ENCODE measurements around the gene CXCL11. TPM values are rescaled to one million over a fixed set of nuclear protein-coding genes. Genes with fewer than 3 reads are reported as not detected.
"Not testable (repeated sequence)": the region's sequence is repeated elsewhere in the genome, so short reads cannot be mapped to it uniquely, and the experiment has no call there.

Gene CXCL11
- polyA plus RNA-seq, 1 experiment, result 0.09 TPM

DNA sequence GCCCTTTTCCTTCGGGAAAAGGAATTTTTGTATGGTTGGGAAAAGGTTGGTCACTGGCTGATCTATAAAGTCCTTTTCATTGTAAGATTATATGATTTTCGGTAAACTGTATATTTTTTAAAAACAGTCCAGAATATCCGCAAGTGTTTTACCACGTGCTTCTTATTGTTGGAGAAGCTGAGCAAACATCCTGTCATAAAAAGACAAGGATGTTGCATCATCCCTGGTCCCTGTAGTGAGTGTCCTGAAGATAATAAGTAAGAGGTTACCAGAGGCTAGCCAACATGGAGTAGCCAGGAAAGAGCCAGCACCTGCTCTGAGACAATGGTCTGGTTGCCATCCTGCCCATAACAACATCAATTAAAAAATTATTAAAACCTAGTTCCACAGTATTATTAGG is 33.7 kb downstream of the CXCL11 start:
- Histone ChIP-seq H3K27me3 (ENCODE audit: control insufficient read depth, insufficient read depth, low read length) (no peaks in the 10 kb centered on the region), H3K9me3 (ENCODE audit: control insufficient read depth, insufficient read depth, low read length) (no peaks in the 10 kb centered on the region), H3K27ac (ENCODE audit: low read depth, low read length) (no peak overlapping the region), H3K4me3 (ENCODE audit: low read depth, low read length) (no peak overlapping the region)
- TF ChIP-seq, protein P1, sequence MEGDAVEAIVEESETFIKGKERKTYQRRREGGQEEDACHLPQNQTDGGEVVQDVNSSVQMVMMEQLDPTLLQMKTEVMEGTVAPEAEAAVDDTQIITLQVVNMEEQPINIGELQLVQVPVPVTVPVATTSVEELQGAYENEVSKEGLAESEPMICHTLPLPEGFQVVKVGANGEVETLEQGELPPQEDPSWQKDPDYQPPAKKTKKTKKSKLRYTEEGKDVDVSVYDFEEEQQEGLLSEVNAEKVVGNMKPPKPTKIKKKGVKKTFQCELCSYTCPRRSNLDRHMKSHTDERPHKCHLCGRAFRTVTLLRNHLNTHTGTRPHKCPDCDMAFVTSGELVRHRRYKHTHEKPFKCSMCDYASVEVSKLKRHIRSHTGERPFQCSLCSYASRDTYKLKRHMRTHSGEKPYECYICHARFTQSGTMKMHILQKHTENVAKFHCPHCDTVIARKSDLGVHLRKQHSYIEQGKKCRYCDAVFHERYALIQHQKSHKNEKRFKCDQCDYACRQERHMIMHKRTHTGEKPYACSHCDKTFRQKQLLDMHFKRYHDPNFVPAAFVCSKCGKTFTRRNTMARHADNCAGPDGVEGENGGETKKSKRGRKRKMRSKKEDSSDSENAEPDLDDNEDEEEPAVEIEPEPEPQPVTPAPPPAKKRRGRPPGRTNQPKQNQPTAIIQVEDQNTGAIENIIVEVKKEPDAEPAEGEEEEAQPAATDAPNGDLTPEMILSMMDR (IDR thresholded peaks at IDR 0.05; ENCODE audit: low read depth, low read length), result no peak
- ChIA-PET CTCF (interaction anchor here (1.0 kb wide), 1 partner anchor 59 kb away, joined by 3 read pairs; no protein-coding TSS in a partner anchor), POLR2A (no interaction called here)
- DNase-seq (ENCODE audit: low read depth, low spot score), result no peak

DNA sequence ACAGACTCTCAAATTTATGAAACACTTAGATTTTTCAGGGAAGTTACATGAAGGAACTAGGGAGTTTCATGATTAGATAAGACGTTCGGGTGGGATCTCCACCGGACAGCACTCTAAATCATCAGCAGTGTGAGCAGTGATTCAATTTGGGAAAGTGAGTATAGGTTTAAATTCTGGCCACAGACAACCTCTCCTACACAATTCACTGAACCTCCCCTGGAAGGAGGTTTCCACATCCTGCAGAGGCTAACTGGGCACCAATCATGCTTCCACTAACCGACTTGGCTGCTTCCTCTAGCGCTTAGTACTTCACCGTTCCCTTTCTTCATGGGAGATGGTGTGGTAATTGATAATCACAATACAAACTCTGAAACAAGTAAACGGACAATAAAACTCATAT is 34.2 kb downstream of the CXCL11 start:
- Histone ChIP-seq H3K9me3 (ENCODE audit: control insufficient read depth, insufficient read depth, low read length) (no peaks in the 10 kb centered on the region), H3K27me3 (ENCODE audit: control insufficient read depth, insufficient read depth, low read length) (no peaks in the 10 kb centered on the region), H3K27ac (ENCODE audit: low read depth, low read length) (no peak overlapping the region), H3K4me3 (ENCODE audit: low read depth, low read length) (no peak overlapping the region)
- DNase-seq (ENCODE audit: low read depth, low spot score), result no peak
- TF ChIP-seq, protein P1 (IDR thresholded peaks at IDR 0.05; ENCODE audit: low read depth, low read length), result no peak
- ChIA-PET POLR2A (no interaction called here), CTCF (interaction anchor here (0.5 to 0.8 kb wide), 2 partner anchors 61 to 66 kb away, joined by 3 to 4 read pairs; no protein-coding TSS in a partner anchor)

DNA sequence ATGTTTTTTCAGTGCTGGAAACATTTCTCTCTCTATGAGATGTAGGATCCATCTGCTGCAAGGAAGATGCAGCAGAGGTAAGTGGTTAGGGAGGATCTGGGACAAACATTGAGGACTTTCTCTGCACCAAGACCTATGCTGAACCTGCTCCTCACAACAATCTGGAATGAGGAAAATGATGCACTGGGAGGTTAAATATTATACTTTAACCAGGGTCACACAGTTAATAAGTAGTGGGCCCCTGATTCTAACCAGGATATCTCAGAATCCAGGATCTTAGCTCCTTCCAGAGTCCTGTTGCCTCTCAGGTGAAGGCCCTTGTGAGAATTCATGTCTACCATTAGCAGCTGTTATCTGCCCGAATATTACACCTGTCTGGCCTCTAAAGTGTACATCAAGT is 35.6 kb downstream of the CXCL11 start:
- POLR2A ChIA-PET, result no interaction called here
- H3K9me3 ChIP-seq (ENCODE audit: control insufficient read depth, insufficient read depth, low read length), result no peaks in the 10 kb centered on the region
- no peak for DNase-seq (ENCODE audit: low read depth, low spot score)
- no peak overlapping the region for H3K27ac ChIP-seq (ENCODE audit: low read depth, low read length)
- H3K4me3 ChIP-seq (ENCODE audit: low read depth, low read length), result no peak overlapping the region
- CTCF ChIA-PET, result interaction anchor here (0.8 to 1.2 kb wide), 3 partner anchors 61 to 87 kb away, joined by 3 to 7 read pairs (median 3); no protein-coding TSS in a partner anchor
- H3K27me3 ChIP-seq (ENCODE audit: control insufficient read depth, insufficient read depth, low read length), result no peaks in the 10 kb centered on the region
- TF ChIP-seq, protein P1 (IDR thresholded peaks at IDR 0.05; ENCODE audit: low read depth, low read length), result no peak

DNA sequence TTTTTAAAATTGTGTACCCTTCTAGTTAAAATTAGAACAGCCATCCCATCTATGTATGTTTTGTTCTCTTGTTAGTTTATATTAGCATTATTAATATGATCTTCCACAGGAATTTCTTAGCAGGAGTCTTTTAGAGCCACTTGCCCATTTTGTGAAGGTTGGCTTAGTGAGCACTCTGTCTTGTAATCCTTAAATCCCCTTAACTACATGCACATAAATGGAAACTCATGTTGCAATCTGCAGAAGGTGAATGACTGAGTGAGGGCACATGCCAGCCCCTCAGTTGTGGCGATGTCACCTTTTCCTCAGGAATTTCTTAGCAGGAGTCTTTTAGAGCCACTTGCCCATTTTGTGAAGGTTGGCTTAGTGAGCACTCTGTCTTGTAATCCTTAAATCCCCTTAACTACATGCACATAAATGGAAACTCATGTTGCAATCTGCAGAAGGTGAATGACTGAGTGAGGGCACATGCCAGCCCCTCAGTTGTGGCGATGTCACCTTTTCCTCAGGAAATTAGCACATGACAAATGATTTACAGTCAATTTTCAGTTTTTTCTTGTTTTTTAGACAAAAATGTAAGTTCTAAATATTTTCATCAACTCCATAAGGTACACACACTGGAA is 37.2 kb downstream of the CXCL11 start:
- H3K4me3 ChIP-seq (ENCODE audit: low read depth, low read length); H3K9me3 ChIP-seq (ENCODE audit: control insufficient read depth, insufficient read depth, low read length); H3K27ac ChIP-seq (ENCODE audit: low read depth, low read length); H3K27me3 ChIP-seq (ENCODE audit: control insufficient read depth, insufficient read depth, low read length); DNase-seq (ENCODE audit: low read depth, low spot score); POLR2A ChIA-PET: not testable (repeated sequence)
- CTCF ChIA-PET, result interaction anchor here (4.8 kb wide), 1 partner anchor 88 kb away, joined by 64 read pairs; no protein-coding TSS in a partner anchor

DNA sequence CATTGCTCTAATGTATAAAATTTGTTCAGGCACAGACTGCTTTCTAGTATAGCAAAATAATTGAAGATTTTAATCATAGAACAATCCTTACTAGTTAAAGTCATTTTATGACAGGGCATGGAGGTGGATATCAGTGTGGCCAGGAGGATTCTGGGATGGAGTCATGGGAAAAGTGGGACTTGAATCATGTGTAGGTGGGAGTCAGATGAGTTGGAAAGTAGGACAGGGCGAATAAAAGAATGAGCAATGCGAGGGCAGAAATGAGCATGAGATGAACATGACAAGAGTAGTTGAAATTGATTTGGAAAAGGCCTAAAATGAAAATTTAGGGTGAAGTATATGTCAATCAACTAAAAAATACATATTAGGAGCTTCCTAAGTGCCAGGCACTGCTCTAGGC is 37.9 kb downstream of the CXCL11 start:
- no peaks in the 10 kb centered on the region for H3K27me3 ChIP-seq (ENCODE audit: control insufficient read depth, insufficient read depth, low read length)
- no peak for DNase-seq (ENCODE audit: low read depth, low spot score)
- CTCF ChIA-PET, result interaction anchor here (0.5 to 4.8 kb wide), 3 partner anchors 65 to 1420 kb away, joined by 3 to 64 read pairs (median 41); no protein-coding TSS in a partner anchor
- POLR2A ChIA-PET, result no interaction called here
- no peaks in the 10 kb centered on the region for H3K9me3 ChIP-seq (ENCODE audit: control insufficient read depth, insufficient read depth, low read length)
- no peak overlapping the region for H3K4me3 ChIP-seq (ENCODE audit: low read depth, low read length)
- H3K27ac ChIP-seq (ENCODE audit: low read depth, low read length), result no peak overlapping the region
- TF ChIP-seq, protein P1 (IDR thresholded peaks at IDR 0.05; ENCODE audit: low read depth, low read length), result no peak

All from AG04450 (cell line).